Mesothelial cell of epicardium (in vitro differentiated cells): ENCODE results near the gene NACA. TPM values are rescaled to one million over a fixed set of nuclear protein-coding genes. Genes with fewer than 3 reads are reported as not detected.

Source experiments
- DNase-seq, 2 experiments: peaks; one replicate each; pipeline ENCODE4 v3.0.0; 2021; ENCODE audit warnings: low spot score in 2 of 2; ENCODE audit not compliant: unreplicated experiment in 2 of 2
- H3K27ac Mint-ChIP-seq: 2 replicates; pipeline ENCODE4 v1.8.0; 2021; ENCODE audit warnings: mixed read lengths
- H3K27me3 Mint-ChIP-seq: 2 replicates; pipeline ENCODE4 v1.8.0; 2021; ENCODE audit warnings: low read depth, mixed read lengths
- H3K36me3 Mint-ChIP-seq: 2 replicates; pipeline ENCODE4 v1.8.0; 2021; ENCODE audit warnings: mixed read lengths
- H3K4me1 Mint-ChIP-seq: 2 replicates; pipeline ENCODE4 v1.8.0; 2021; ENCODE audit warnings: mixed read lengths
- H3K4me3 Mint-ChIP-seq: 2 replicates; pipeline ENCODE4 v1.8.0; 2021; ENCODE audit warnings: mild to moderate bottlenecking, moderate library complexity, mixed read lengths
- H3K9me3 Mint-ChIP-seq: 2 replicates; pipeline ENCODE4 v1.8.0; 2021; ENCODE audit warnings: mixed read lengths
- total RNA-seq: library from RNA; stranded (reverse); gene quantifications from 3 replicates; pipeline ENCODE4 v1.2.1, GENCODE V29; 2021
- TF ChIP-seq, protein P1 (sequence below): fragments of 200-600 bp; sonication (generic); IDR thresholded peaks from one replicate; pipeline ENCODE4 v1.5.0; 2021; ENCODE audit warnings: antibody characterized with exemption; ENCODE audit not compliant: unreplicated experiment

Gene NACA
- total RNA-seq, 1 donor from 2014 or later, result 919 TPM

DNA sequence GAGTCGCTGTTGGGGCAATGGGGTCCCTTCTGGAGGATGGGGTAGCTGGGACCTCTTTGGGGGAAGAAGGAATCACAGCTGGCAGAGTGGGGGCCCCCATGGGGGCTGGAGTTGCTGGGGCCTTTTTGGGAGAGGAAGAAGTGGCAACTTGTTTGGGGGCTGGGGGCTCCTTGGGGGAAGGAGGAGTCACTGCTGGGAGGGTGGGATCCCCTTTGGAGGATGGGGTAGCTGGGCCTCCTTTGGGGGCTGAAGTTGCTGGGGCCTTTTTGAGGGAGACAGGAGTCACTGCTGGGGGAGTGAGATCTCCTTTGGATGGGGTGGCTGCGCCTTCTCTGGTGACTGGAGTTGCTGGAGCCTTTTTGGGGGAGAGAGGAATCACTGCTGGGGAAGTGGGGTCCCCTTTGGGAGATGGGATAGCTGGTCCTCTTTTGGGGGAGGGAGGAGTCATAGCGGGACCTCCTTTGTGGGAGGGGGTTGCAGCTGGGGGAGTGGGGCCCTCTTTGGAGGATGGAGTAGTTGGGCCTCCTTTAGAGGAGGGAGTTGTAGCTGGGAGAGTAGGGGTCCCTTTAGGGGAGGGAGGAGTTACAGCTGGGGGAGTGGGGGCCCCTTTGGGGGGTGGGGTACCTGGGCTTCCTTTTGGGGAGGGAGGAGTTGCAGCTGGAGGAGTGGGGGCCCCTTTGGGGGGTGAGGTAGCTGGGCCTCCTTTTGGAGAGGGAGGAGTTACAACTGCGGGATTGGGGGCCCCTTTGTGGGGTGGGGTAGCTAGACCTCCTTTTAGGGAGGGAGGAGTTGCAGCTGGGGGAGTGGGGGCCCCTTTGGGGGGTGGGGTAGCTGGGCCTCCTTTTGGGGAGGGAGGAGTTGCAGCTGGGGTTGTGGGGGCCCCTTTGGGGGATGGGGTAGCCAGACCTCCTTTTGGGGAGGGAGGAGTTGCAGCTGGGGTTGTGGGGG, 7.9 kb downstream of the NACA start:
- H3K4me1 Mint-ChIP-seq, result peaks cover 67% of the 10 kb centered on the region
- peaks cover 58% of the 10 kb centered on the region for H3K36me3 Mint-ChIP-seq
- TF ChIP-seq, protein P1, sequence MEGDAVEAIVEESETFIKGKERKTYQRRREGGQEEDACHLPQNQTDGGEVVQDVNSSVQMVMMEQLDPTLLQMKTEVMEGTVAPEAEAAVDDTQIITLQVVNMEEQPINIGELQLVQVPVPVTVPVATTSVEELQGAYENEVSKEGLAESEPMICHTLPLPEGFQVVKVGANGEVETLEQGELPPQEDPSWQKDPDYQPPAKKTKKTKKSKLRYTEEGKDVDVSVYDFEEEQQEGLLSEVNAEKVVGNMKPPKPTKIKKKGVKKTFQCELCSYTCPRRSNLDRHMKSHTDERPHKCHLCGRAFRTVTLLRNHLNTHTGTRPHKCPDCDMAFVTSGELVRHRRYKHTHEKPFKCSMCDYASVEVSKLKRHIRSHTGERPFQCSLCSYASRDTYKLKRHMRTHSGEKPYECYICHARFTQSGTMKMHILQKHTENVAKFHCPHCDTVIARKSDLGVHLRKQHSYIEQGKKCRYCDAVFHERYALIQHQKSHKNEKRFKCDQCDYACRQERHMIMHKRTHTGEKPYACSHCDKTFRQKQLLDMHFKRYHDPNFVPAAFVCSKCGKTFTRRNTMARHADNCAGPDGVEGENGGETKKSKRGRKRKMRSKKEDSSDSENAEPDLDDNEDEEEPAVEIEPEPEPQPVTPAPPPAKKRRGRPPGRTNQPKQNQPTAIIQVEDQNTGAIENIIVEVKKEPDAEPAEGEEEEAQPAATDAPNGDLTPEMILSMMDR, result no peak
- H3K9me3 Mint-ChIP-seq, result no peaks in the 10 kb centered on the region
- H3K4me3 Mint-ChIP-seq, result no peak overlapping the region
- H3K27ac Mint-ChIP-seq, result peak overlapping the region; percentile 83
- no peak for DNase-seq
- no peaks in the 10 kb centered on the region for H3K27me3 Mint-ChIP-seq

- TF ChIP-seq, protein P1, result no peak
- no peaks in the 10 kb centered on the region for H3K27me3 Mint-ChIP-seq
- no peak for DNase-seq
- H3K4me1 Mint-ChIP-seq, result peaks cover 59% of the 10 kb centered on the region
- no peaks in the 10 kb centered on the region for H3K9me3 Mint-ChIP-seq
- peak overlapping the region; percentile 83 for H3K27ac Mint-ChIP-seq
- H3K4me3 Mint-ChIP-seq, result peak overlapping the region; percentile 8
- peaks cover 57% of the 10 kb centered on the region for H3K36me3 Mint-ChIP-seq
Measured at GRCh38 chr12:56716458-56716857, 8.6 kb downstream of the NACA start.

GRCh38 chr12:56715798-56716197, 9.3 kb downstream of the NACA start:
- Mint-ChIP-seq H3K4me1 (peaks cover 52% of the 10 kb centered on the region), H3K36me3 (peaks cover 60% of the 10 kb centered on the region), H3K27me3 (no peaks in the 10 kb centered on the region), H3K4me3 (peak overlapping the region; percentile 8), H3K9me3 (no peaks in the 10 kb centered on the region), H3K27ac (peak overlapping the region; percentile 83)
- TF ChIP-seq, protein P1, result no peak
- DNase-seq, result no peak

DNA sequence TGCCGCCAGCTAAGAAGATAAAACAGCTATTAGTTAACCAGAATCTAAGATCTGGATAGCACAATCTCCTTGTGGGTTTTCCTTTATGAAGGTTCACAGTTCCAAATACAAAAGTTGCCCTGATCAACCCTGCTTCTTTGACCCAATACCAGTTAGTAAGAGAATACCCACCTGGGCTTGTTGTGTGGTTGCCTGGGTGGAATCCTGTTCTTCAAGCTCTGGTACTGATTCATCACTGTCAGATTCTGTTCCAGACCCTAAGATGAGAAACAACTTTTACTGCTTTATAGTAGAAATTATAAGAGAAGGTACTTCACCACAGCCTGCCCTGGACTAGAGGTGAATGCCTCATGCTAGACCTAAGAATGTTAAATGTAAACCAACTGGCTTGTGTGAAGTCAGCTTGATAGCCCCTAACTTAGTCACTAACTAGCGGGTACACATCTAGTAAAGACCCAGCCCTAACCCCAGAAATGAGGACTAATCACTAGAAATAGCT, 10.6 kb downstream of the NACA start:
- Mint-ChIP-seq H3K4me3 (no peak overlapping the region), H3K27ac (peak overlapping the region; percentile 56), H3K27me3 (no peaks in the 10 kb centered on the region), H3K36me3 (peaks cover 47% of the 10 kb centered on the region), H3K9me3 (no peaks in the 10 kb centered on the region), H3K4me1 (peaks cover 39% of the 10 kb centered on the region)
- DNase-seq, result no peak
- TF ChIP-seq, protein P1, result no peak

DNA sequence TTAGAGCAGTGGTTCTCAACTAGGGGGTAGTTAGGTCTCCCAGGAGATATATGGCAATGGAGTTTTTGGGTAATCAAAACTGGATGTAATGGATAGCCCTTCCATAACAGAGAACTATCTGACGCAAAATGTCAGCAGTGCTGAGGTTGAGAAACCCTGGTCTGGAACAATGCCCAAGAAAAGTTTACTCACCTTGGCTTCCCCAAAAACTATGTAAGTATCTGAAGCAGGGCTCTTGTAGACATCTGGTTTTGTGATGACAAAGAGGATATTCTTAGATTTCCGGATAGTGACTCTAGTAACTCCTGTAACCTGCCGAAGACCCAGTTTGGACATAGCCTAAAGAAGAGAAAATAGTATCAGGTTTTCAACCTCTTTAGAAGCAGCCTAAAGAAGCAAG, 11.8 kb downstream of the NACA start:
- H3K27ac Mint-ChIP-seq, result no peak overlapping the region
- H3K4me1 Mint-ChIP-seq, result peaks cover 30% of the 10 kb centered on the region
- H3K27me3 Mint-ChIP-seq, result no peaks in the 10 kb centered on the region
- TF ChIP-seq, protein P1, result no peak
- no peaks in the 10 kb centered on the region for H3K9me3 Mint-ChIP-seq
- peaks cover 39% of the 10 kb centered on the region for H3K36me3 Mint-ChIP-seq
- no peak for DNase-seq
- no peak overlapping the region for H3K4me3 Mint-ChIP-seq
